HTR-8/SVneo (cell line): ENCODE measurements around the gene CLBA1.
"Not testable (repeated sequence)": the region's sequence is repeated elsewhere in the genome, so short reads cannot be mapped to it uniquely, and the experiment has no call there.

Experiments
- DNase-seq: peaks from one replicate; pipeline ENCODE4 v3.0.0; 2011; ENCODE audit warnings: low spot score, mixed read lengths; ENCODE audit not compliant: insufficient read length
- FAIRE-seq: peaks from 2 replicates; lab custom pipeline; 2011; peaks lifted over from hg19 to GRCh38; lab: Jason Lieb, UNC

CLBA1 gene

GRCh38 chr14:104985675-104986486, at the start of gene CLBA1:
CLBA1 (plus strand) TSS chr14:104985788; CDS start chr14:104986432, 644 bp downstream.
- DNase-seq (peak; percentile 95), FAIRE-seq (peak; percentile 99)

DNA sequence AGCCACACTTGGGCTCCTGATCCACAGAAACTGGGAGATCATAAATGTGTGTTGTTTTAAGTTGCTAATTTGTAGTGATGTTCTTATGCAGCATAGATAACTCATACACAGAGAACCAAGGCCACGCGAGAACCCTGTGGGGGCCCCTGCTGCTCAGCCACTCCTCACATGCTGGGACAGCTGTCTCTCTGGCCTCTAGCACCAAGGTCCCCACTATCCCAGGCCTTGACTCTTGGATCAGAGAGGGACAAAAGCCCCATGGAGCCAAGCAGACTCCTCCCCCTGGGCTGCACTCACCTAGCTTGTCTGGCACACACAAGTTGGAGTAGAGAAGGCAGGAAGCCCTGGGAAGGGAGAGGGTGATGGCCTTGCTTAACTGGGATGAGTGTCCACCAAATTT, 49.6 kb upstream of the CLBA1 start:
- DNase-seq (no peak), FAIRE-seq (no peak)

DNA sequence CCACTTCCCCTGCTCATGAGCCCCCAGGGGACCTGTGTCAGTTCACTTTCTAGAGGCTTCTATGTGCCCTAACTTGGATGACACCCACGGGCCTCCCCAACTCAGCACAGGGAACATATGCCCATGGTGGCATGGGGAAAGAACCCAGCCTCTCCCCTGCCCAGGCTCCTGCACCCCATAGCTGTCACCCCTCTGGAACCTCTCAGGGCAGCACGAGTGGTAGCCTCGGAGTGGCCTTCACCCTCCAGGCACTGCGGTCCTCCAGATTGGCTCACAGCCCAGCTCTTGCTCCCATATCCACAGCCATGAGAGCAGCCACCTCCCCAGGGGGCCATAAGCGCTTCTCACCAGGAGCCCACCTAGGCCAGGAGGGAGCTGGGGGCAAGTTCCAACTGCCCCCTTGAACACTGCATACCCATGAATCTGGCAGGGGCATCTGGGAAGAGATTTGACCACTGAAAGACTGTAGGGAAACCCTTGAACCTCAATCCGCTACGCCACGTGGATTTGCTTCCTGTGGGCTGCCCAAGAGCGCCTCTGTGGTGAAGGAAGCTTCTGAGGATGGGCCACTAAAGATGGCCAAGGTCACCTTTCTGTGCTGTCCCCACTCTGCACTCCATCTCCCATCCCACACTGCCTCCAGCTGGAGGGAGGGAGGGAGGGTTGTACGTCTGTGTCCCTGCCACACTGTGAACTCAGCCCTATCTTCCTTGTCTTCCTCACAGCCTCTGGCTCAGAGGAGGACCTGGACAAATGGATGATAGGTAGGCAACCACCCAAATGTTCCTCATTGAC, 49.0 kb upstream of the CLBA1 start:
- DNase-seq (no peak), FAIRE-seq (no peak)

GRCh38 chr14:104937161-104937560, 48.4 kb upstream of the CLBA1 start:
- FAIRE-seq (no peak), DNase-seq (no peak)

DNA sequence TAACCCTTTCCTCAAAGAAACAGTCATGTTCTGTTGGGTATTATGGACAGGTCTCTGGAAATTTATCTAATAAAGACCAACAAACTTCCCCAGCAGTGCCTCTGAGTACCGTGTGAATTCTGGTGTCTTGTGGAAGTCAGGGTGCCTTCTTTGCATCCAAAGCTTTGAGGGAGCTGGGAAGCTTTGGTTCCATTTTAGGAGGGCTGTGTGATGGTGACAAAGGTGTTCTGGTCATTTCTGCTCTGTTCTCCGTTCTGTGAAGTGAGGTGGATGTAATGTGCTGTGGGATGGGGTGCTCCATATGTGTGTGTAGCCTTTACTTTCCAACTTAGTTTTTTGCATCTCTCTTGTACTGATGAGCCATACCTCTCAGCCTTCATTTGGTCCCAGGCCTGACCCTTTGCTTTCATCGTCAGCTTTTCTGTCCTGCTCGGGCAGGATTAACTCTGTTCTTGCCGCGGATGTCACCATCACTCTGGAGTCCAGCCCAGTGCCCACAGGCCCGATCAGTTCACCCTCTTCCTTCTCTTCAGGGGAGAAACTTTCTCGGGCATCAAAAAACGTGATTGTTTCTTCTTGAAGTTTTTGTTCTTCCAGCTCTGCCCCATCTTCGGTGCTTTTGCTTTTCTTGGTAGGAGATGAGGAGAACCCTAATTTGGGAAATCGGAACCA, 47.8 kb upstream of the CLBA1 start:
- no peak for FAIRE-seq
- no peak for DNase-seq

GRCh38 chr14:104938436-104938835, 47.2 kb upstream of the CLBA1 start:
- DNase-seq = no peak
- FAIRE-seq = no peak

GRCh38 chr14:104938960-104939359, 46.6 kb upstream of the CLBA1 start:
- no peak for DNase-seq
- no peak for FAIRE-seq

GRCh38 chr14:104939666-104940410, 45.8 kb upstream of the CLBA1 start:
- no peak for FAIRE-seq

GRCh38 chr14:104940526-104941150, 45.0 kb upstream of the CLBA1 start:
- DNase-seq = no peak
- FAIRE-seq = no peak

More at GRCh38 chr14:104939666-104940410, 45.8 kb upstream of the CLBA1 start:
- DNase-seq = no peak

- DNase-seq = no peak
- FAIRE-seq = no peak
Observed at GRCh38 chr14:104941508-104942365, 43.9 kb upstream of the CLBA1 start.

GRCh38 chr14:104942586-104942985, 43.0 kb upstream of the CLBA1 start:
- no peak for DNase-seq
- no peak for FAIRE-seq

DNA sequence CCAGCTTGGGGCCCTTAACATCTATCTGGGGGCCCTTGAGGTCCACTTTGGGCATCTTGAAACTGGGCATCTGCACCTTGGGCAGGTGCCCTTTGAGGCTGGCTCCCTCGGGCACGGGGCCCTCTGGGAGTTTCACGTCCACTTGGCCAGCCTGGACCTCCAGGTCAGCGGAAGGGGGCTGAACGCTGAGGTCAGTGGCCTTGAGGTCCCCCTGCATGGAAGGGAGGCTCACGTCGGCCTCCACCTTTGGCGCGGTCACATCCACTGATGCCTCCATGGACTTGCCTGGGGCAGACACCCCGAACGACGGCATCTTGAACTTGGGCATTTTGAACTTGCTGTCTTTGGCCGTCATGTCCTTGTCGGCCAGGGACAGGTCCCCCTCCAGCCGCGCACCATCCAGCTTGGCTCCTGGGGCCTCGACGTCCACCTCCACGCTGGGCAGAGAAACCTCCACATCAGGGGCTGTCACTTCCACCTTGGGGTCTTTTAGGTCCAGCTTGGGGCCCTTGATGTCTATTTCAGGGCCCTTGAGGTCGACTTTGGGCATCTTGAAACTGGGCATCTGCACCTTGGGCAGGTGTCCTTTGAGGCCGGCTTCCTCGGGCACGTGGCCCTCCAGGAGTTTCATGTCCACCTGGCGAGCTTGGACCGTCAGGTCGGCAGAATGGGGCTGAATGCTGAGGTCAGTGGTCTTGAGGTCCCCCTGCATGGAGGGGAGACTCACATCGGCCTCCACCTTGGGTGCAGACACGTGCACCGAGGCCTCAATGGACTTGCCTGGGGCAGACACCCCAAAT, 42.2 kb upstream of the CLBA1 start:
- not testable (repeated sequence) for FAIRE-seq, DNase-seq

DNA sequence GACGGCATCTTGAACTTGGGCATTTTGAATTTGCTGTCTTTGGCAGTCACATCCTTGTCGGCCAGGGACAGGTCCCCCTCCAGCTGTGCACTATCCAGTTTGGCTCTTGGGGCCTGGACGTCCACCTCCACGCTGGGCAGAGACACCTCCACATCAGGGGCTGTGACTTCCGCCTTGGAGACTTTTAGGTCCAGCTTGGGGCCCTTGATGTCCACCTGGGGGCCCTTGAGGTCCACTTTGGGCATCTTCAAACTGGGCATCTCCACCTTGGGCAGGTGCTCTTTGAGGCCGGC, 41.6 kb upstream of the CLBA1 start:
- DNase-seq, FAIRE-seq: not testable (repeated sequence)

- DNase-seq, FAIRE-seq: not testable (repeated sequence)
Observed at GRCh38 chr14:104944436-104945205, 41.0 kb upstream of the CLBA1 start.

- FAIRE-seq, DNase-seq: not testable (repeated sequence)
Observed at GRCh38 chr14:104945266-104945665, 40.3 kb upstream of the CLBA1 start.

DNA sequence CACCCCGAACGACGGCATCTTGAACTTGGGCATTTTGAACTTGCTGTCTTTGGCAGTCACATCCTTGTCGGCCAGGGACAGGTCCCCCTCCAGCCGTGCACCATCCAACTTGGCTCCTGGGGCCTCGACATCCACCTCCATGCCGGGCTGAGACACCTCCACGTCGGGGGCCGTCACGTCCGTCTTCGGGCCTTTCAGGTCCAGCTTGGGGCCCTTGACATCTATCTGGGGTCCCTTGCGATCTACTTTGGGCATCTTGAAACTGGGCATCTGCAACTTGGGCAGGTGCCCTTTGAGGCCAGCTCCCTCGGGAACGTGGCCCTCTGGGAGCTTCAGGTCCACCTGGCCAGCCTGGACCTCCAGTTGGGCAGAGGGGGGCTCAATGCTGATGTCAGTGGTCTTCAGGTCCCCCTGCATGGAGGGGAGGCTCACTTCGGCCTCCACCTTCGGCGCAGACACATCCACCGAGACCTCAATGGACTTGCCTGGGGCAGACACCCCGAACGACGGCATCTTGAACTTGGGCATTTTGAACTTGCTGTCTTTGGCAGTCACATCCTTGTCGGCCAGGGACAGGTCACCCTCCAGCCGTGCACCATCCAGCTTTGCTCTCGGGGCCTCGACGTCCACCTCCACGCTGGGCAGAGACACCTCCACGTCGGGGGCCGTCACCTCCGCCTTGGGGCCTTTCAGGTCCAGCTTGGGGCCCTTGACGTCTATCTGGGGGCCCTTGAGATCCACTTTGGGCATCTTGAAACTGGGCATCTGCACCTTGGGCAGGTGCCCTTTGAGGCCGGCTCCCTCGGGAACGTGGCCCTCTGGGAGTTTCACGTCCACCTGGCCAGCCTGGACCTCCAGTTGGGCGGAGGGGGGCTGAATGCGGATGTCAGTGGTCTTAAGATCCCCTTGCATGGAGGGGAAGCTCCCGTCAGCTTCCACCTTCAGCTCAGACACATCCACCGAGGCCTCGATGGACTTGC, 39.3 kb upstream of the CLBA1 start:
- DNase-seq, FAIRE-seq: not testable (repeated sequence)
